ENCODE measurements around the gene RAB1A.
"Not testable (repeated sequence)": the region's sequence is repeated elsewhere in the genome, so short reads cannot be mapped to it uniquely, and the experiment has no call there.

Gene RAB1A

GRCh38 chr2:65129826-65130663 is at the start of gene RAB1A:
RAB1A (minus strand) TSS chr2:65130106; CDS start chr2:65129915, 191 bp downstream.
- peak; percentile 97 to 99 for DNase-seq (ENCODE audit: low read depth in 2 of 2, low spot score in 1 of 2)

- no peak for DNase-seq (ENCODE audit: low read depth in 2 of 2, low spot score in 1 of 2)
Observed at GRCh38 chr2:65177751-65178442, 48.0 kb upstream of the RAB1A start.

GRCh38 chr2:65175894-65176530 is 46.1 kb upstream of the RAB1A start:
- no peak for DNase-seq (ENCODE audit: low read depth in 2 of 2, low spot score in 1 of 2)

GRCh38 chr2:65174031-65174430 is 44.1 kb upstream of the RAB1A start:
- not testable (repeated sequence) for DNase-seq (ENCODE audit: low read depth in 2 of 2, low spot score in 1 of 2)

GRCh38 chr2:65172994-65173790 is 43.3 kb upstream of the RAB1A start:
- no peak for DNase-seq (ENCODE audit: low read depth in 2 of 2, low spot score in 1 of 2)

GRCh38 chr2:65170611-65171477 is 40.9 kb upstream of the RAB1A start:
- not testable (repeated sequence) for DNase-seq (ENCODE audit: low read depth in 2 of 2, low spot score in 1 of 2)

GRCh38 chr2:65169760-65170136 is 39.8 kb upstream of the RAB1A start:
- no peak for DNase-seq (ENCODE audit: low read depth in 2 of 2, low spot score in 1 of 2)

- DNase-seq (ENCODE audit: low read depth in 2 of 2, low spot score in 1 of 2), result no peak
Observed at GRCh38 chr2:65165558-65165957, 35.7 kb upstream of the RAB1A start.

GRCh38 chr2:65164426-65164891 is 34.6 kb upstream of the RAB1A start:
- DNase-seq (ENCODE audit: low read depth in 2 of 2, low spot score in 1 of 2), result no peak

GRCh38 chr2:65161551-65162100 is 31.7 kb upstream of the RAB1A start:
- no peak for DNase-seq (ENCODE audit: low read depth in 2 of 2, low spot score in 1 of 2)

- no peak for DNase-seq (ENCODE audit: low read depth in 2 of 2, low spot score in 1 of 2)
Observed at GRCh38 chr2:65159906-65160305, 30.0 kb upstream of the RAB1A start.

GRCh38 chr2:65159261-65159660 is 29.4 kb upstream of the RAB1A start:
- no peak for DNase-seq (ENCODE audit: low read depth in 2 of 2, low spot score in 1 of 2)

GRCh38 chr2:65158557-65158956 is 28.7 kb upstream of the RAB1A start:
- DNase-seq (ENCODE audit: low read depth in 2 of 2, low spot score in 1 of 2), result no peak

GRCh38 chr2:65157856-65158255 is 27.9 kb upstream of the RAB1A start:
- not testable (repeated sequence) for DNase-seq (ENCODE audit: low read depth in 2 of 2, low spot score in 1 of 2)

- no peak for DNase-seq (ENCODE audit: low read depth in 2 of 2, low spot score in 1 of 2)
Observed at GRCh38 chr2:65156041-65156440, 26.1 kb upstream of the RAB1A start.

- DNase-seq (ENCODE audit: low read depth in 2 of 2, low spot score in 1 of 2), result no peak
Observed at GRCh38 chr2:65153515-65153914, 23.6 kb upstream of the RAB1A start.

GRCh38 chr2:65146078-65146477 is 16.2 kb upstream of the RAB1A start:
- no peak for DNase-seq (ENCODE audit: low read depth in 2 of 2, low spot score in 1 of 2)

GRCh38 chr2:65144571-65144970 is 14.7 kb upstream of the RAB1A start:
- no peak for DNase-seq (ENCODE audit: low read depth in 2 of 2, low spot score in 1 of 2)

GRCh38 chr2:65142515-65142914 is 12.6 kb upstream of the RAB1A start:
- DNase-seq (ENCODE audit: low read depth in 2 of 2, low spot score in 1 of 2), result no peak
